Keratinocyte (primary cell): ENCODE results near the gene TOMT. TPM values are rescaled to one million over a fixed set of nuclear protein-coding genes. Genes with fewer than 3 reads are reported as not detected.
A peak's percentile ranks its signal among the peaks of the same experiment; 100 is the strongest.

Experiments used
- DNase-seq: peaks from one replicate; pipeline ENCODE4 v3.0.0-alpha.2; 2011; ENCODE audit warnings: low read depth, missing footprints, low spot score
- FAIRE-seq: peaks from 2 replicates; lab custom pipeline; 2011; peaks lifted over from hg19 to GRCh38; lab: Jason Lieb, UNC
- H2AFZ ChIP-seq: 2 replicates; pipeline ENCODE4 v1.6.0; 2012; ENCODE audit warnings: low read length, control low read depth, inconsistent platforms; ENCODE audit not compliant: control insufficient read depth
- H3K27ac ChIP-seq: 2 replicates; pipeline ENCODE4 v1.5.1; 2011; ENCODE audit warnings: low read length; ENCODE audit not compliant: control insufficient read depth, insufficient read depth
- H3K27me3 ChIP-seq: 3 replicates; pipeline ENCODE4 v1.6.0; 2011; ENCODE audit warnings: low read length; ENCODE audit not compliant: control insufficient read depth, insufficient read depth; ENCODE audit errors: extremely low read depth
- H3K36me3 ChIP-seq, 2 experiments: 2 replicates in 1 of 2; 3 replicates in 1 of 2; pipeline ENCODE4 v1.5.1; 2011; ENCODE audit warnings: low read length in 2 of 2, mild to moderate bottlenecking in 1 of 2; ENCODE audit not compliant: control insufficient read depth in 2 of 2, insufficient read depth in 2 of 2; ENCODE audit errors: extremely low read depth in 1 of 2
- H3K4me1 ChIP-seq: 3 replicates; pipeline ENCODE4 v1.5.1; 2011; ENCODE audit warnings: low read length; ENCODE audit not compliant: control insufficient read depth, insufficient read depth; ENCODE audit errors: extremely low read depth
- H3K4me2 ChIP-seq: 3 replicates; pipeline ENCODE4 v1.6.0; 2011; ENCODE audit warnings: low read depth, low read length; ENCODE audit not compliant: control insufficient read depth, insufficient read depth; ENCODE audit errors: extremely low read depth
- H3K4me3 ChIP-seq, 3 experiments: fragments of 200-600 bp in 1 of 3; sonication (generic) in 1 of 3; 2 replicates in 2 of 3; 3 replicates in 1 of 3; pipeline ENCODE4 v1.5.1; 2011 to 2016; ENCODE audit warnings: low read length in 3 of 3, mild to moderate bottlenecking in 3 of 3, control low read depth in 2 of 3, inconsistent platforms in 1 of 3, low read depth in 1 of 3, mixed read lengths in 1 of 3, mixed run types in 1 of 3, moderate library complexity in 1 of 3; ENCODE audit not compliant: control insufficient read depth in 2 of 3, insufficient read depth in 2 of 3; ENCODE audit errors: extremely low read depth in 1 of 3
- H3K79me2 ChIP-seq: 2 replicates; pipeline ENCODE4 v1.6.0; 2012; ENCODE audit warnings: low read length; ENCODE audit not compliant: control insufficient read depth, insufficient read depth
- H3K9ac ChIP-seq: 3 replicates; pipeline ENCODE4 v1.6.0; 2011; ENCODE audit warnings: low read length; ENCODE audit not compliant: control insufficient read depth, insufficient read depth; ENCODE audit errors: extremely low read depth
- H3K9me1 ChIP-seq: 3 replicates; pipeline ENCODE4 v1.6.0; 2011; ENCODE audit warnings: low read length; ENCODE audit not compliant: control insufficient read depth, insufficient read depth; ENCODE audit errors: extremely low read depth
- H3K9me3 ChIP-seq: 2 replicates; pipeline ENCODE4 v1.5.1; 2012; ENCODE audit warnings: low read depth, low read length; ENCODE audit not compliant: control insufficient read depth
- H4K20me1 ChIP-seq: 3 replicates; pipeline ENCODE4 v1.6.0; 2011; ENCODE audit warnings: low read length; ENCODE audit not compliant: control insufficient read depth, insufficient read depth; ENCODE audit errors: extremely low read depth
- EZH2 ChIP-seq: IDR thresholded peaks from one replicate; pipeline ENCODE4 v1.6.1; 2012; ENCODE audit warnings: inconsistent platforms, mild to moderate bottlenecking, low read length, moderate library complexity
- dilution Hi-C: fragments of 300-500 bp; cut with MboI; formaldehyde crosslinking; loops from one replicate; pipeline ENCODE4 v1.7.0; 2020; ENCODE audit warnings: low sequenced_read_pairs; ENCODE audit not compliant: extremely low pct_ligation_motif_present
- polyA plus RNA-seq, 5 experiments: library from polyadenylated mRNA; depleted of rRNA in 3 of 5; stranded (reverse) in 3 of 5; stranded (forward) in 1 of 5; unstranded in 1 of 5; fragments of >200 nt; gene quantifications; 1 replicate in 1 of 5; 2 replicates in 3 of 5; 3 replicates in 1 of 5; pipeline versions ENCODE4 v1.2.1 to v1.2.3, GENCODE V29; 2011 to 2012; ENCODE audit warnings: missing spikeins in 2 of 5, low read depth in 1 of 5, low replicate concordance in 1 of 5
- TF ChIP-seq, protein P1 (sequence below), 3 experiments: IDR thresholded peaks in 1 of 3; conservative IDR thresholded peaks in 1 of 3; optimal IDR thresholded peaks in 1 of 3; 2 replicates in 2 of 3; 3 replicates in 1 of 3; pipeline versions ENCODE3 to v1.5.1; 2011; ENCODE audit warnings: low read length in 3 of 3, mild to moderate bottlenecking in 3 of 3, moderate library complexity in 2 of 3, control low read depth in 1 of 3, inconsistent platforms in 1 of 3; ENCODE audit not compliant: insufficient read depth in 2 of 3; ENCODE audit errors: extremely low read depth in 1 of 3

The TOMT gene
- polyA plus RNA-seq, 1 donor (not counting 4 experiments of a cell fraction or from before 2014, with no cell fraction given): not detected

DNA sequence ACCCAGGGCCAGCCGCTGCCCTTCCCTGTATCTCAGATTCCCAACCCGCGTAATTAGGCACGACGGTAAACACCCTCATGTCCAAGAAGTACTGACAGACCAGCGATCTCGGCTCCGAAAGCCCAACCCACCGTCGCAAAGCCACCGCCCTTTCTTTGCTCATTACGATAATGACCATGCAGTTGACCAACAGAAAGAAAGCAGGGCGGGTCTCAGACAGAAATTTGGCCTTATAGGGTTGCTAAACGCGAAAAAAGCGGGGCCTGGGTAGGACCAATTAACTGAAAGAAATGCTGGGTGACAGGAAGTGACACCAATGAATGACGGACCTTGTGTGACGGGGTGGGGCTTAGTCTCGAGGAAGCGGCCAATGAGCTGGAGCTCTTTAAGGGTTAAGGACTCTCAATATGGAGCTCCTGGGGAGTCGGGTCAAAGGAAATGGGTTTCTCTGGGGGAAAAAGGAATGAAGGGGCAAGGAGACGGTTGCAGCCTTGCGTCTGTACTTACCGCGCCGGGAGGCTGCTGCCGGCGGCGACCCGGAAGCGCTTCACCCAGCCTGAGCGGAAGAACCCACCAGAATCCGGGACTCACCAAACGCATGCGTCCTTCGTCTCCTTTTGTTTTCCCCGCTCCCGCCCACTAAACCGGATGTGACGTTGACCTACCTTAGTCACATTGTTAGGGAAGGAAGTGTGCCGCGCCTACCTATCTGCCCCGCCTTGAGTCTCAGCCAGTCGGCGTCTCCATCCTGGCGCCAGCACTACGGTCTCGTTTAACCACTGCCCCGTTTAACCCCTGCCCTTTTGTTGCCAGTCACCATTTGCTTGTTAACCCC lies 6.6 kb downstream of the TOMT start, which contains the start of gene ANAPC15:
Gene ANAPC15, minus strand, starts transcription at position 553 of the 835 bp plus-strand sequence. CDS start 1,419 bp downstream, outside the sequence.
- DNase-seq (peak; percentile 97), FAIRE-seq (peak; percentile 89)
- no peaks in the 10 kb centered on the region for H4K20me1 ChIP-seq
- H3K9me3 ChIP-seq: no peaks in the 10 kb centered on the region
- dilution Hi-C loops: no loop called here
- H3K4me1 ChIP-seq: peaks cover 46% of the 10 kb centered on the region
- peak within 1 kb of the TSS; percentile 85 for H3K4me2 ChIP-seq
- H3K36me3 ChIP-seq: peaks cover 0 to 7% of the 10 kb centered on the region in 2 experiments
- H3K4me3 ChIP-seq: peak within 1 kb of the TSS; percentile 50 to 91 (median 62)
- H2AFZ ChIP-seq: peak within 1 kb of the TSS; percentile 91
- H3K27ac ChIP-seq: peak within 1 kb of the TSS; percentile 99
- no peaks in the 10 kb centered on the region for H3K27me3 ChIP-seq
- H3K9me1 ChIP-seq: no peaks in the 10 kb centered on the region
- peaks cover 4% of the 10 kb centered on the region for H3K79me2 ChIP-seq
- H3K9ac ChIP-seq: peak within 1 kb of the TSS; percentile 99
- TF ChIP-seq EZH2: no peak
- TF ChIP-seq, protein P1, sequence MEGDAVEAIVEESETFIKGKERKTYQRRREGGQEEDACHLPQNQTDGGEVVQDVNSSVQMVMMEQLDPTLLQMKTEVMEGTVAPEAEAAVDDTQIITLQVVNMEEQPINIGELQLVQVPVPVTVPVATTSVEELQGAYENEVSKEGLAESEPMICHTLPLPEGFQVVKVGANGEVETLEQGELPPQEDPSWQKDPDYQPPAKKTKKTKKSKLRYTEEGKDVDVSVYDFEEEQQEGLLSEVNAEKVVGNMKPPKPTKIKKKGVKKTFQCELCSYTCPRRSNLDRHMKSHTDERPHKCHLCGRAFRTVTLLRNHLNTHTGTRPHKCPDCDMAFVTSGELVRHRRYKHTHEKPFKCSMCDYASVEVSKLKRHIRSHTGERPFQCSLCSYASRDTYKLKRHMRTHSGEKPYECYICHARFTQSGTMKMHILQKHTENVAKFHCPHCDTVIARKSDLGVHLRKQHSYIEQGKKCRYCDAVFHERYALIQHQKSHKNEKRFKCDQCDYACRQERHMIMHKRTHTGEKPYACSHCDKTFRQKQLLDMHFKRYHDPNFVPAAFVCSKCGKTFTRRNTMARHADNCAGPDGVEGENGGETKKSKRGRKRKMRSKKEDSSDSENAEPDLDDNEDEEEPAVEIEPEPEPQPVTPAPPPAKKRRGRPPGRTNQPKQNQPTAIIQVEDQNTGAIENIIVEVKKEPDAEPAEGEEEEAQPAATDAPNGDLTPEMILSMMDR (optimal IDR thresholded peaks at IDR 0.05 in 1 of 3, IDR thresholded peaks at IDR 0.05 in 1 of 3, conservative IDR thresholded peaks at IDR 0.05 in 1 of 3; ENCODE audit: extremely low read depth in 1 of 3, insufficient read depth in 2 of 3, low read length in 3 of 3): no peak

DNA sequence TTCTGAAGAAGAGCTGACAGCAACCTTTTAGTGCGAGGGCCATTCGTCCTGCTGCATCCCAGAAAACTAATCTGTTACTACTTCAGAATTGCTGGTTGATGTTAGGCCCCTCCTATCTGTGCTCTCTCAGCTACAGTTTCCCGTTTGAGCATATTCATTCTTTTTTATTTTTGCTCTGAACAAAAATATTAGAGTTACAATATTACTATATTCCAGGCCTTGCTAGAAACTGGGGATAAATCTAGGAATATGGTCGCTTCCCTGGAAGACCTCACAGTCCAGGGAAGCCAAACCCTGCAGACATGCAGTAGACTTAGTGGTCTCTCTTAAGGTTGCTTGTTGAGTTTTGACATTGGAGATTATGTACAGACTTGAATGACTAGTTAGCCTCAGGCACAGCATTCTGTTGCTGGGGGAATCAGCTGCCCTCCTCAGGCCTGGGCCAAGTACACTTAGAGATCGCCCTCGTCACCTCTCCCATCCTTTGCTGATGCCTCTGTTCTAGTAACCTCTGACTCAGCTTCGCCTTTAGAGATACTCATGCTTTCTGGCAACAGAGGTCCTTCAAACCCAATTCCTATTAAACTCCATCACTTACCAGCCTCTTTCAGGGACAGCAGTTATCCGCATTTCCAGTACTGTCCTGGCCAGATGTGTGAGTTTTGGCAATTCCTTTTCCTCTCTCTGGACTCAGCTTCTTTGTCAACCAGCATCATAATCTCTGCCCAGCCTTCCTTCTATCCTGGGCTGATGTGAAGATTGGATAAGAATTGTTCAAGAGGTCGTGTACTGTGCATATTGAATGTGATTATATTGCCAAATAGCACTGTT lies 7.5 kb downstream of the TOMT start:
- H3K9me3 ChIP-seq: no peaks in the 10 kb centered on the region
- TF ChIP-seq, protein P1 (optimal IDR thresholded peaks at IDR 0.05 in 1 of 3, IDR thresholded peaks at IDR 0.05 in 1 of 3, conservative IDR thresholded peaks at IDR 0.05 in 1 of 3; ENCODE audit: extremely low read depth in 1 of 3, insufficient read depth in 2 of 3, low read length in 3 of 3): no peak
- TF ChIP-seq EZH2: no peak
- H3K9ac ChIP-seq: peak overlapping the region; percentile 99
- H3K9me1 ChIP-seq: no peaks in the 10 kb centered on the region
- H3K79me2 ChIP-seq: peaks cover 4% of the 10 kb centered on the region
- H3K27me3 ChIP-seq: no peaks in the 10 kb centered on the region
- H3K4me2 ChIP-seq: peak overlapping the region; percentile 85
- FAIRE-seq (peak; percentile 5), DNase-seq (peak; percentile 90)
- peak overlapping the region; percentile 86 for H2AFZ ChIP-seq
- peak overlapping the region; percentile 50 to 91 (median 62) for H3K4me3 ChIP-seq
- H3K36me3 ChIP-seq: peaks cover 2 to 8% of the 10 kb centered on the region in 2 experiments
- H4K20me1 ChIP-seq: no peaks in the 10 kb centered on the region
- peak overlapping the region; percentile 99 for H3K27ac ChIP-seq
- H3K4me1 ChIP-seq: peaks cover 46% of the 10 kb centered on the region
- dilution Hi-C loops: no loop called here
